ENCODE data around the gene ZNF112. TPM values are rescaled to one million over a fixed set of nuclear protein-coding genes. Genes with fewer than 3 reads are reported as not detected.

ZNF112 gene
- total RNA-seq, 2 experiments from 2014 or later: not detected

DNA sequence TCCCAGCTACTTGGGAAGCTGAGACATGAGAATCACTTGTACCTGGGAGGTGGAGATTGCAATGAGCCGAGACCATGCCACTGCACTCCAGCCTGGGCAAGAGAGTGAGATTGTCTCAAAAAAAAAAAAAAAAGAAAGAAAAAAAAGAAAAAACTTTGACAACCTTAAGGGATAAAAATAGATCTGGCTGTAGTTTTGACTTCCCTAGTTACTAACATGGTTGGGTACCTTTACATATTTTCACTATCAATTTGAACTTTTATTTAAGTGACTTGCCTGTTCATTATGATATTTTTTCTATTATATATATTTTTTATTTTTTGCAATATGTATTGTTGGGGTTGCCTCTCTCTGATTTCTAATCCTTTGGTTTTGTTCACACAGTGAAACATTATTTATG is 43.2 kb downstream of the ZNF112 start:
- ATAC-seq (no peak), DNase-seq (no peak)
- CTCF ChIA-PET: no interaction called here
- Mint-ChIP-seq H3K4me1 (no peaks in the 10 kb centered on the region), H3K9me3 (ENCODE audit: low read depth) (peaks cover 17% of the 10 kb centered on the region), H3K36me3 (peaks cover 3% of the 10 kb centered on the region), H3K27ac (no peak overlapping the region), H3K27me3 (no peaks in the 10 kb centered on the region), H3K4me3 (no peak overlapping the region)

DNA sequence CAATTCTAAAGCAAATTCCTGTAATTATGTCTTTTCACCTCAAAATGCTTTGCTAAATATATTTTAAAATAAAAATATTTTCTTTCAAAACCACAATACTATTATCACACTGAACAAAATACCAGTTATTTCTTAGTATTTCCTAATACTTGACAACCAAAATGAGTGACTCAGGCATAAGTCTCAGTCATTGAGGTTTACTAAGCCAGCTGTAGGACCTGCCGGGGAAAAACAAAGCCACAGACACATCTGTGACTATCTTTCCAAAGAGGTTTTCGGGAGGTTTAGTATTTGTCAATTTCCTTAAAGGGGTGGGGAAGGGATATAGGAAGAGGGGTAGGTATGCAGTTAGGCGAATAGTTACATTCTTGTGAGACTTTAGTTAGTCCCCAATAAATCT is 48.5 kb downstream of the ZNF112 start:
- CTCF ChIA-PET: no interaction called here
- H3K27me3 Mint-ChIP-seq: no peaks in the 10 kb centered on the region

DNA sequence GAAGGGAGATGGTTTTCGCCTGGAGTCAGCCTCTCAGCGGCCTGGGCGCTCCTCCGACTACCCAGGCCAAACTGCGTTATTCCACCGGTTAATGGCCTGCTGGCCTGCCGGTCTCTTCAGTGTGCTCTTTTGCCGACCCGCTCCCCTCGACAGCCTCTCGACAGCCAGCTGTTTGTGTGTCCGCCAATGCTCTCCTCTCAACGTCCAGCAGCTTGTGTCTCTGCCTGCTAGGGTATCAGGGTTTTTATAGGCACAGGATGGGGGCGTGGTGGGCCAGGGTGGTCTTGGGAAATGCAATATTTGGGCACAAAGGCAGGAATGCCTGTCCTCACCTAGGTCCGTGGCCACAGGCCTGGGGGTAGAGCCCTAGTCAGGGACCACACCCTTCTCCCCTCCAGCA is 50.2 kb downstream of the ZNF112 start:
- H3K4me3 Mint-ChIP-seq: no peak overlapping the region
- no peaks in the 10 kb centered on the region for H3K27me3 Mint-ChIP-seq
- H3K4me1 Mint-ChIP-seq: peaks cover 14% of the 10 kb centered on the region
- CTCF ChIA-PET: no interaction called here
- ATAC-seq (no peak), DNase-seq (no peak)
- H3K27ac Mint-ChIP-seq: no peak overlapping the region
- H3K36me3 Mint-ChIP-seq: peaks cover 10% of the 10 kb centered on the region
- H3K9me3 Mint-ChIP-seq (ENCODE audit: low read depth): peaks cover 13% of the 10 kb centered on the region

More for the DNA sequence above, 48.5 kb downstream of the ZNF112 start:
- Mint-ChIP-seq H3K4me1 (peaks cover 14% of the 10 kb centered on the region), H3K36me3 (no peaks in the 10 kb centered on the region), H3K4me3 (no peak overlapping the region), H3K27ac (no peak overlapping the region), H3K9me3 (ENCODE audit: low read depth) (peaks cover 14% of the 10 kb centered on the region)
- DNase-seq (no peak), ATAC-seq (no peak)

DNA sequence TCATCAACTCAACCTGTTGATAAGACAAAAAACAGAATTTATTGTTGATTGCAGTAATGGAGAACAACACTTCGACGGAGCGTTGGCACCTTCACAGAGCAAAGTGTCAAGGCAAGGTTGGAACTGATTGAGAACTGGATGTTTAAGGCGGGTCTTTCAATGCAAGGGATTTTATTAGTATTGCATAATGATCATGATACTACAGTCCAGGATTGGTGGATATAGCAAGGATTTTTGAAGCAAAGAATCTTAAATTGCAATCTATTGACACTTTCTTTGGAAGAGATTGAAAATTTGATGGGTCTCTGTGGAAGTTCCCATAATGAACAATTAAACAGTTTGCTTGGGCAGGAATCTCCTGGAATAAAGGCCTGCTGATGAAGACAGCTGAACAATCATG is 51.0 kb downstream of the ZNF112 start:
- Mint-ChIP-seq H3K4me1 (peaks cover 14% of the 10 kb centered on the region), H3K9me3 (ENCODE audit: low read depth) (peaks cover 13% of the 10 kb centered on the region), H3K27ac (no peak overlapping the region), H3K36me3 (peaks cover 16% of the 10 kb centered on the region), H3K4me3 (peak overlapping the region; percentile 88), H3K27me3 (no peaks in the 10 kb centered on the region)
- ATAC-seq (no peak), DNase-seq (no peak)
- CTCF ChIA-PET: interaction anchor here (1.2 kb wide), 1 partner anchor 98 kb away, joined by 3 read pairs; no protein-coding TSS in a partner anchor

DNA sequence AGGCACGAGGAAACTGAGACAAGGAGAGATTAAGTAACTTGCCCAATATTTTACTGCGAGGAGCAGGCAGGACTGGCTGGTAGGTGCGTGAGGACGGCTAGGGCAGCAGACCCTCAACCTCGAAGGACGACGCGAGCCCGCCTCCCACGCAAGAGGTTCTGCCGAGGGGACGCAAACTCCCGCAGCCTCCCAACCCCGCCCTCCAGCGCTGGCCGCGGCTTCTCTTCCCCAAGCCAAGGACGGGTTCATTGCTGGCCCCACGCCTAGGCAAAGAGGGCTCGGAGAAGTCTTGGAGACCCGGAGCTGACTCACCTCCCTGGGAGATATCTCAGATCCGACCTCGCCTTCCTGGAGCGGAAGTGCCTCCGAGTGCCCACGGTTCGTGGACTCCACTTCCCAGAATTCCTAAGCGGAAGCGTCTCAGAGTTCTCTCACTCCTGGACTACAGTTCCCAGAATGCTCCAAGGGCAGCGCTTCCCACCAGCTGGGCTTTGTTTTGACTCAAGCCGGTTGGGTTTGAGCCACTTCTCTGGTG is 51.8 kb downstream of the ZNF112 start, which contains the start of gene ZNF235:
TSS of gene ZNF235 (minus strand) at position 367 of the 535 bp plus-strand sequence. CDS start 1,621 bp downstream, outside the sequence.
- H3K27ac Mint-ChIP-seq: peak within 1 kb of the TSS; percentile 76
- peaks cover 9% of the 10 kb centered on the region for H3K9me3 Mint-ChIP-seq (ENCODE audit: low read depth)
- ATAC-seq: peak; percentile 91
- peak within 1 kb of the TSS; percentile 88 for H3K4me3 Mint-ChIP-seq
- peaks cover 23% of the 10 kb centered on the region for H3K36me3 Mint-ChIP-seq
- peaks cover 14% of the 10 kb centered on the region for H3K4me1 Mint-ChIP-seq
- peak; percentile 85 for DNase-seq
- CTCF ChIA-PET: interaction anchor here (1.2 kb wide), 1 partner anchor 98 kb away, joined by 3 read pairs; no protein-coding TSS in a partner anchor
- H3K27me3 Mint-ChIP-seq: no peaks in the 10 kb centered on the region

DNA sequence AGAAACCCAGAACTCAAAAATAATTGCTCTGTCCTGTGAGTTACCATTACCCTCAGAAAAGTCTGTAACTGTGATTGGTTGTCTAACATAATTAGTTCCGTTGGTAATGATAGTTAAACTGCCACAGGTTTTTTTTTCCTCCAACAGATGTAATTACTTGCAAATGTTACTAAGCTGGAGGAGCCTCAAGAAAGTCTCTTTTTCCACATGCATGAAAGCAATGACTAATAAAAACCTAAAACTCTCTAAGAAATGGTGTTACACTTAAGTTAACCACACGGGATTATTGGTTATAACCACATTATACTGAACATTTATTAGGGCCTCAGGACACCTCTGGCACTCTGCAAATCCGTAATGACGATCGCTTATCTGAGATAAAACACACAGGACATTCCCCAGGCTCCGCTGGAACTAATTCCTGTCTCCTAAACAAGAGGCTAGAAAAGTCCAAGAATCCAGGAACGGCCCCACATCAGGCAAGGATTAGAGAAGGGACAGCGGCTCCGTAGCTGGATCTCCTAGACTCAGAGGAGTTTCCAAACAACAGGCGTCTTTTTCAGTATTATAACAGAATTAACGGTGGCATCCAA is 52.4 kb downstream of the ZNF112 start:
- CTCF ChIA-PET: interaction anchor here (0.6 to 1.2 kb wide), 2 partner anchors 97 to 1255 kb away, joined by 3 to 4 read pairs; no protein-coding TSS in a partner anchor
- H3K27me3 Mint-ChIP-seq: no peaks in the 10 kb centered on the region
- H3K27ac Mint-ChIP-seq: peak overlapping the region; percentile 76

DNA sequence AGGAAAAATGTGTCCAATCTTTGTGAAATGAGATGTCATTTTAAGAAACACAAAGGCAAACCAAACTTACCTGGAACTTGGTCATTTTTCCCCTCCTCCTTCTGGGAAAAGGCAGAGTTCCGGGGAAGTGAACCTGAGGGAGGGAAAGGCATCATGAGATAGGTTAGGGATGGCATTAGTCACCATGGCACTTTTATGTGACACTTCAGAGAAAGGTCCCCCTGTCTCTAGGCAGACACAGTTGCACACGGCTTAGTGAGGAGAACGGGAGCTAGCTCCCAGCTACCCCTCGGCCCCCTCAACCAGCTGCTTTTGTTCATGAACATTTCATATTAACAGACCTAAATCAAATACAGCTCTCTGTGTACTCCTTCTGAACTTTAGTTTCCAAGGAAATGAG is 53.2 kb downstream of the ZNF112 start:
- H3K4me1 Mint-ChIP-seq: peaks cover 14% of the 10 kb centered on the region
- DNase-seq (no peak), ATAC-seq (no peak)
- H3K4me3 Mint-ChIP-seq: peak overlapping the region; percentile 88
- H3K27ac Mint-ChIP-seq: no peak overlapping the region
- peaks cover 37% of the 10 kb centered on the region for H3K36me3 Mint-ChIP-seq
- H3K27me3 Mint-ChIP-seq: no peaks in the 10 kb centered on the region
- CTCF ChIA-PET: no interaction called here
- peaks cover 3% of the 10 kb centered on the region for H3K9me3 Mint-ChIP-seq (ENCODE audit: low read depth)

More for the DNA sequence above, 52.4 kb downstream of the ZNF112 start:
- Mint-ChIP-seq H3K4me3 (peak overlapping the region; percentile 88), H3K36me3 (peaks cover 30% of the 10 kb centered on the region), H3K9me3 (ENCODE audit: low read depth) (peaks cover 9% of the 10 kb centered on the region), H3K4me1 (peaks cover 14% of the 10 kb centered on the region)
- ATAC-seq: peak; percentile 21
- DNase-seq: no peak

DNA sequence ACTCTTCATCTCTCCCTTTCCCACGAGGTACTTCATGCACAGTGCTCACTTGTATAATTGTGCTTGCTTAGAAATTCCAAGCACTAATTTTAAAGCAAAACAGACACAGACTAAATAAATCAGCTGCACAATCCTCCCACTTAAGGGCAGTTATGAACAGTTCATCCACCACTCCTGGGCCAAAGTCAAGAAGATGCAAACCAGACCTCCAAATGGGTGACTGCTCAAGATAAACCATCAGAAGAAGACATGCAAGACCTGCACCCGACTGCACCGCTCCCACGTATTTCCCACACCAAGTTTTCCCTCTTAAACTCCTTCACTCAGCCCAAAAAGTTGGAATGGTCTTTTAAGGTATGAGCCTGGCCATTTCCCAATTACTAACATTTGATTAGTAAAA is 71.5 kb downstream of the ZNF112 start:
- CTCF ChIA-PET: no interaction called here
- ATAC-seq (no peak), DNase-seq (no peak)
- Mint-ChIP-seq H3K4me3 (no peak overlapping the region), H3K27ac (no peak overlapping the region), H3K27me3 (no peaks in the 10 kb centered on the region), H3K9me3 (ENCODE audit: low read depth) (peaks cover 34% of the 10 kb centered on the region), H3K4me1 (no peaks in the 10 kb centered on the region), H3K36me3 (peaks cover 35% of the 10 kb centered on the region)

DNA sequence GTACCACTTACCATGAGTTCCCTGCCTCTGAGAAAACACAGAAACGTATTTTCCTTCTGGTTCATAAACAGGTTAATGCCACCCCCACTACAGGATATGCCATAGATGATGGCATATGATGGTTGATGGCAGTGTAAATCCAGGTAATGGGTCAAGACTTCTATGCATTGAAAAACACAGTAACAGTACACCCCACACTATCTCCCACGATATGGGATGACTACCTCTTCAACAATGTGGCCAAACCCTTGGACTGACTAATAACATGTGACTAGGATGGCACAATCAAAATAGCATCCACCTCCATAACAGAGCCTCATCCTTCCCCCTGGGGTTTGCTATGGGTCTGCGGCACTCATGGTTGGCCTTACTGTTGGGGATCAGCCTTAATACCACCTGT is 73.6 kb downstream of the ZNF112 start:
- peaks cover 32% of the 10 kb centered on the region for H3K9me3 Mint-ChIP-seq (ENCODE audit: low read depth)
- CTCF ChIA-PET: no interaction called here
- no peaks in the 10 kb centered on the region for H3K27me3 Mint-ChIP-seq

DNA sequence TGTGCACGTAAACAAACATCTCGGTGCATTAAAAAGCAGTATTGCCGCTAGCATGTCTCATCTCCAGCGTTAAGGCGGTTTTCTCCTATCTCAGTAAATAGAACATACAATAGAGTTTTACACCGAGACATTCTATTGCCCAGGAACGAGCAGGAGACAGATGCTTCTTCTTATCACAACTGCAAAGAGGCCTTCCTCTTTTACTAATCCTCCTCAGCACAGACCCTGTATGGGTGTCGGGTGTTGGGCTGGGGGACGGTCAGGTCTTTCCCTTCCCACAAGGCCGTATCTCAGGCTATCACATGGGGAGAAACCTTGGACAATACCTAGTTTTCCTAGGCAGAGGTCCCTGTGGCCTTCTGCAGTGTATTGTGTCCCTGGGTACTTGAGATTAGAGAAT is 75.6 kb downstream of the ZNF112 start:
- CTCF ChIA-PET: no interaction called here
- ATAC-seq (no peak), DNase-seq (no peak)
- Mint-ChIP-seq H3K4me3 (no peak overlapping the region), H3K36me3 (peaks cover 7% of the 10 kb centered on the region), H3K9me3 (ENCODE audit: low read depth) (peaks cover 29% of the 10 kb centered on the region), H3K27me3 (no peaks in the 10 kb centered on the region), H3K27ac (no peak overlapping the region), H3K4me1 (no peaks in the 10 kb centered on the region)

More for the DNA sequence above, 73.6 kb downstream of the ZNF112 start:
- Mint-ChIP-seq H3K36me3 (peaks cover 14% of the 10 kb centered on the region), H3K4me3 (no peak overlapping the region), H3K4me1 (no peaks in the 10 kb centered on the region), H3K27ac (no peak overlapping the region)
- no peak for ATAC-seq
- no peak for DNase-seq

DNA sequence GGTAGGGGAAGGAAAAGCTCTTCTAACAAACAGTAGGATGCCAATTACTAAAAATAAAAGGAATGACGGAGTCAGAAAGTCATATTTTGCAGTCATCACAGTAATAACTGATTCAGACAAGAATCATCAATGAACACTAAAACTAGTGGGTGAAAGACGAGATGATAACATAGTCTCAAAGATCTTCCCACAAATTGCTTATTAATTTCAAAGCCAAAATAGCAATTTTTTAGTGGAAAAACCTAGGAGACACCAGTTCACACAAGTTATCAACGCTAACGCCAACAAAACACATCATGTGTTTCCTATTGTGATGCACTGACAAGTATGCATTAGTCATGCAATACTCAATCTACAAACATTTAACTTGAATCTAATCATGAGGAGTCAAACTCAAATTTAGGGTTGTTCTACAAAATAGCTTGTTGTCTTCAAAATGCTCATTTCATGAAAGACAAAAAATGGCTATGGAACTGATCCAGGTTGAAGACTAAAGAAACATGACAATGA is 78.2 kb downstream of the ZNF112 start:
- ATAC-seq (no peak), DNase-seq (no peak)
- H3K4me1 Mint-ChIP-seq: no peaks in the 10 kb centered on the region
- H3K4me3 Mint-ChIP-seq: no peak overlapping the region
- no peaks in the 10 kb centered on the region for H3K27me3 Mint-ChIP-seq
- H3K36me3 Mint-ChIP-seq: peaks cover 19% of the 10 kb centered on the region
- CTCF ChIA-PET: no interaction called here
- H3K9me3 Mint-ChIP-seq (ENCODE audit: low read depth): peaks cover 39% of the 10 kb centered on the region
- H3K27ac Mint-ChIP-seq: no peak overlapping the region

DNA sequence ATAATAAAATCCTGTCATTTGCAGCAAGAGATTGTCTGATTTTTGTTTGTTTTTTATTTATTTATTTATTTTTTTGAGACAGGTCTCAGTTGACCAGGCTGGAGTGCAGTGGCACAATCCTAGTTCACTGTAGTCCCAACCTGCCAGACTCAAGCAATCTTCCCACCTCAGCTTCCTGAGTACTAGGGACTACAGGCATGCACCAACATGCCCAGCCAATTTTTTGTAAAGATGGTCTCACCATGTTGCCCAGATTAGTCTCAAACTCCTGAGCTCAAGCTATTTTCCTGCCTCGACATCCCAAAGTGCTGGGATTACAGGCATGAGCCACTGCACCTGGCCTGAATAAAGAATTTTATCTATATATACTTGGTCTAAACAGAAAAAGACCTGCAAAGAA is 79.1 kb downstream of the ZNF112 start:
- H3K9me3 Mint-ChIP-seq (ENCODE audit: low read depth): peaks cover 45% of the 10 kb centered on the region
- no peak overlapping the region for H3K4me3 Mint-ChIP-seq
- DNase-seq (no peak), ATAC-seq (no peak)
- H3K27me3 Mint-ChIP-seq: no peaks in the 10 kb centered on the region
- H3K4me1 Mint-ChIP-seq: no peaks in the 10 kb centered on the region
- no peak overlapping the region for H3K27ac Mint-ChIP-seq
- CTCF ChIA-PET: no interaction called here
- H3K36me3 Mint-ChIP-seq: peaks cover 22% of the 10 kb centered on the region

Measured in activated CD8-positive, alpha-beta memory T cell treated with anti-CD3 and anti-CD28 coated beads, Interleukin-2, amount 10 ng/mL, durations not matched to agents 7 days and 5 days (primary cell).